SU-DHL-6 (cell line): ENCODE measurements around the gene EME2.

Experiments used
- CTCF ChIP-seq: fragments of 200-600 bp; sonication (generic); IDR thresholded peaks from one replicate; pipeline ENCODE4 v1.5.1; 2017; ENCODE audit warnings: antibody characterized with exemption, mild to moderate bottlenecking, low read length, moderate library complexity; ENCODE audit not compliant: insufficient read depth, poor library complexity, severe bottlenecking
- EZH2phosphoT487 ChIP-seq: fragments of 200-600 bp; sonication (generic), shearing (Covaris generic); conservative IDR thresholded peaks from 2 replicates; pipeline ENCODE4 v1.6.1; 2018; ENCODE audit warnings: mild to moderate bottlenecking, antibody characterized with exemption, low read length, moderate library complexity, mixed read lengths

- TF ChIP-seq CTCF = no peak
- TF ChIP-seq EZH2phosphoT487 = no peak
These were observed 21.1 kb downstream of the EME2 start, which contains the start of gene IGFALS for GRCh38 chr16:1793578-1794220.
